Kidney (tissue), 14 donors: ENCODE data around the gene NXN. TPM values are rescaled to one million over a fixed set of nuclear protein-coding genes. Genes with fewer than 3 reads are reported as not detected.
"Not testable (repeated sequence)": the region's sequence is repeated elsewhere in the genome, so short reads cannot be mapped to it uniquely, and the experiment has no call there.

ENCODE experiments used
- DNase-seq, 5 donors: peaks; one replicate each; pipeline ENCODE4 v3.0.0-alpha.2; 2013 to 2020
- FAIRE-seq: peaks from 2 replicates; lab custom pipeline; 2012; peaks lifted over from hg19 to GRCh38; lab: Jason Lieb, UNC
- H3K27ac ChIP-seq, 2 donors: one replicate each; pipeline ENCODE4 v1.7.0; 2013; ENCODE audit warnings: low read depth in 2 of 2, low read length in 2 of 2, inconsistent platforms in 1 of 2
- H3K27me3 ChIP-seq: one replicate; pipeline ENCODE4 v1.7.1; 2013; ENCODE audit warnings: low read length, inconsistent platforms; ENCODE audit not compliant: control insufficient read depth, insufficient read depth
- H3K36me3 ChIP-seq, 3 donors: one replicate each; pipeline versions ENCODE4 v1.7.0 to v1.7.1; 2013; ENCODE audit warnings: low read length in 3 of 3, control low read depth in 1 of 3, inconsistent platforms in 1 of 3; ENCODE audit not compliant: insufficient read depth in 3 of 3, control insufficient read depth in 2 of 3
- H3K4me1 ChIP-seq, 3 donors: one replicate each; pipeline versions ENCODE4 v1.7.0 to v1.7.1; 2013; ENCODE audit warnings: low read length in 3 of 3, inconsistent platforms in 1 of 3, low read depth in 1 of 3; ENCODE audit not compliant: control insufficient read depth in 2 of 3, insufficient read depth in 2 of 3
- H3K4me3 ChIP-seq, 3 donors: one replicate each; pipeline versions ENCODE4 v1.7.0 to v1.8.1; 2013; ENCODE audit warnings: low read length in 3 of 3, control low read depth in 1 of 3, inconsistent platforms in 1 of 3
- H3K9ac ChIP-seq, 3 donors: one replicate each; pipeline versions ENCODE4 v1.7.0 to v1.7.1; 2013; ENCODE audit warnings: low read length in 3 of 3, control low read depth in 1 of 3, inconsistent platforms in 1 of 3
- H3K9me3 ChIP-seq, 3 donors: one replicate each; pipeline versions ENCODE4 v1.7.0 to v1.7.1; 2013; ENCODE audit warnings: low read length in 3 of 3, control low read depth in 1 of 3, inconsistent platforms in 1 of 3; ENCODE audit not compliant: control insufficient read depth in 2 of 3, insufficient read depth in 1 of 3
- intact Hi-C: fragments of 100-400 bp; cut with DNase I; formaldehyde crosslinking; loops from one replicate; pipeline ENCODE4 v1.11.1; 2022
- polyA plus RNA-seq: library from polyadenylated mRNA; stranded (reverse); fragments of 350-450 nt; fragmentation: Illumina TruSeq; extraction: RNeasy Lipid Tissue Mini Kit (QIAGEN cat#74804); gene quantifications from one replicate; pipeline ENCODE4 v1.2.3, GENCODE V29; 2014; ENCODE audit warnings: low read depth, low replicate concordance; ENCODE audit not compliant: insufficient read depth
- total RNA-seq: library from RNA; stranded (reverse); fragmentation: NEBNext Ultra II Directional; extraction: Animal tissue kit (Norgen Biotek cat#: 25700); gene quantifications from one replicate; pipeline ENCODE4 v1.2.1, GENCODE V29; 2021
- TF ChIP-seq, protein P1 (sequence below): IDR thresholded peaks from 3 replicates; pipeline ENCODE4 v1.5.1; 2012; ENCODE audit warnings: mild to moderate bottlenecking, moderate library complexity, borderline replicate concordance; ENCODE audit not compliant: insufficient read depth; ENCODE audit errors: extremely low read depth
- donor health status: control.
- donor health status: control.
- donor health status: control.
- donor health status: control.
- donor health status: control.
- donor health status: DM: yes; HTN: yes; CAD: no.
- donor health status: Normal renal cell carcinoma (clear cell type).

Gene NXN
- total and polyA plus RNA-seq, 2 donors from 2014 or later, result 10.2 to 26.8 TPM

DNA sequence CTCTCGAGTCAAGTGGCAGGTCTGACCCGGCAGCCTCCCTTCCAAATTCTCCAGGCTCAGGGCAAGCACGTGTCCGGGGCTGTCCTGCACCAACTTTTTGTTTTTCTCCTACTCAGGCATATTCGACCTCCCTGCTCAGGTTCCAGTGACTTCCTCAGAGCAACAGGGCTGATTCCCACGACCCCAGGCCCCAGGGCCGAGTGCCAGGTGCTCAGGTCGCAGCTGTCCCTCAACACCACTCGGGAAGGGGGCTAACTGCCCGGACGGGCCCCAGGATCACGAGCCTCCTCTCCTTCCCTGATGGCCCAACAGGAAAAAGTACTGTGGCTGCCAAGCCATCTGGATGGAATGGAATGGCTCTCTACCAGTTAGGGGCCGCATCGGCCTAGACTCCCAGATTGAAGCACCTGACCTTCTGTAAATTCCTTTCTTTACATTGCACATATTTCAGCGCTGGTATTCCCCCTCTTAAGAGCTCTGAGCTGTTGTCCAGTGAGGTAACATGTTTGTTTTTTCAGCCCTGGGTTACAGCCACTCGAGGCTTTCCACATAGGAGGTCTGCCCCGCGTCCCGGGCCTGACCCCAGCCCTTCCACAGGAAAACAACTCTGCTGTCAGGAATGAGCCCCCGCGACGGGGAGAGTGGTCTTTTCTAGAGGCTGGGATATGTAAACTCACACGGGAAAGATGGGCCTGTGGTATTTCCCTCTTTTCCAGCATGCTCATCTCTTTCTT lies 25.0 kb downstream of the NXN start:
- DNase-seq, result peak in 4 of 5 donors; percentile 62 to 83 (median 68)
- no peak for FAIRE-seq
- peaks cover 0 to 3% (median 0%) of the 10 kb centered on the region in 3 donors for H3K4me1 ChIP-seq
- intact Hi-C loops, result no loop called here
- no peak overlapping the region for H3K9ac ChIP-seq
- no peaks in the 10 kb centered on the region for H3K36me3 ChIP-seq
- H3K27ac ChIP-seq, result no peak overlapping the region
- H3K27me3 ChIP-seq, result no peaks in the 10 kb centered on the region
- TF ChIP-seq, protein P1, sequence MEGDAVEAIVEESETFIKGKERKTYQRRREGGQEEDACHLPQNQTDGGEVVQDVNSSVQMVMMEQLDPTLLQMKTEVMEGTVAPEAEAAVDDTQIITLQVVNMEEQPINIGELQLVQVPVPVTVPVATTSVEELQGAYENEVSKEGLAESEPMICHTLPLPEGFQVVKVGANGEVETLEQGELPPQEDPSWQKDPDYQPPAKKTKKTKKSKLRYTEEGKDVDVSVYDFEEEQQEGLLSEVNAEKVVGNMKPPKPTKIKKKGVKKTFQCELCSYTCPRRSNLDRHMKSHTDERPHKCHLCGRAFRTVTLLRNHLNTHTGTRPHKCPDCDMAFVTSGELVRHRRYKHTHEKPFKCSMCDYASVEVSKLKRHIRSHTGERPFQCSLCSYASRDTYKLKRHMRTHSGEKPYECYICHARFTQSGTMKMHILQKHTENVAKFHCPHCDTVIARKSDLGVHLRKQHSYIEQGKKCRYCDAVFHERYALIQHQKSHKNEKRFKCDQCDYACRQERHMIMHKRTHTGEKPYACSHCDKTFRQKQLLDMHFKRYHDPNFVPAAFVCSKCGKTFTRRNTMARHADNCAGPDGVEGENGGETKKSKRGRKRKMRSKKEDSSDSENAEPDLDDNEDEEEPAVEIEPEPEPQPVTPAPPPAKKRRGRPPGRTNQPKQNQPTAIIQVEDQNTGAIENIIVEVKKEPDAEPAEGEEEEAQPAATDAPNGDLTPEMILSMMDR, result no peak
- H3K4me3 ChIP-seq, result no peak overlapping the region
- no peaks in the 10 kb centered on the region for H3K9me3 ChIP-seq

DNA sequence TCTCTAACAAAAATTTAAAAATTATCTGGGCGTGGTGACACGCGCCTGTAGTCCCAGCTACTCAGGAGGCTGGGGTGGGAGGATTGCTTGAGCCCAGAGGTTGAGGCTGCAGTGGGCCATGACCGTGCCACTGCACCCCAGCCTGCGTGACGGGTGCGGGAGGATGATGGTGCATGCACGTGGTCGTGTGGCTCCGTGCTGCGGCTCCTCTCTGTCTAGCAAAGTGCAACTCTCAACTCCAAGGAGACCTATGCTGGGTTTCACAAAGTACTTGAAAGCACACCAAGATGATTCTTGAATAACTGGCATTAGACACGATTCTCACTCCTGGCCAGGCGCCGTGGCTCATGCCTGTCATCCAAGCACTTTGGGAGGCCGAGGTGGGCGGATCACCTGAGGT lies 25.8 kb downstream of the NXN start:
- Histone ChIP-seq H3K27me3 (no peaks in the 10 kb centered on the region), H3K9me3 (no peaks in the 10 kb centered on the region), H3K27ac (no peak overlapping the region), H3K4me3 (no peak overlapping the region), H3K4me1 (peaks cover 0 to 3% (median 0%) of the 10 kb centered on the region in 3 donors), H3K36me3 (no peaks in the 10 kb centered on the region), H3K9ac (no peak overlapping the region)
- DNase-seq (peak in 1 of 5 donors; percentile 49), FAIRE-seq (no peak)
- TF ChIP-seq, protein P1, result no peak
- intact Hi-C loops, result no loop called here

DNA sequence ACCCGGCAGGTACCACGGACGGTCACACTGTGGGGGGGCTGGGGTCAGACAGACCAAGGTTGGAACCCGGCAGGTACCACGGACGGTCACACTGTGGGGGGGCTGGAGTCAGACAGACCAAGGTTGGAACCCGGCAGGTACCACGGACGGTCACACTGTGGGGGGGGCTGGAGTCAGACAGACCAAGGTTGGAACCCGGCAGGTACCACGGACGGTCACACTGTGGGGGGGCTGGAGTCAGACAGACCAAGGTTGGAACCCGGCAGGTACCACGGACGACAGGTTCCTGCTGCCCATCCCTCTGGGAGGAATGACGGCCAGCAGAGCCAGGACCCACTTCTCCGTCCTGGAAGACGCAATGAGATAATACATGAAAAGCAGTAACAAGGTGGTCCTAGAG lies 27.0 kb downstream of the NXN start:
- H3K9me3 ChIP-seq, H3K4me1 ChIP-seq, H3K27me3 ChIP-seq, intact Hi-C loops, FAIRE-seq, H3K36me3 ChIP-seq, H3K4me3 ChIP-seq, H3K9ac ChIP-seq, H3K27ac ChIP-seq: not testable (repeated sequence)
- peak in 1 of 5 donors; percentile 57 for DNase-seq

DNA sequence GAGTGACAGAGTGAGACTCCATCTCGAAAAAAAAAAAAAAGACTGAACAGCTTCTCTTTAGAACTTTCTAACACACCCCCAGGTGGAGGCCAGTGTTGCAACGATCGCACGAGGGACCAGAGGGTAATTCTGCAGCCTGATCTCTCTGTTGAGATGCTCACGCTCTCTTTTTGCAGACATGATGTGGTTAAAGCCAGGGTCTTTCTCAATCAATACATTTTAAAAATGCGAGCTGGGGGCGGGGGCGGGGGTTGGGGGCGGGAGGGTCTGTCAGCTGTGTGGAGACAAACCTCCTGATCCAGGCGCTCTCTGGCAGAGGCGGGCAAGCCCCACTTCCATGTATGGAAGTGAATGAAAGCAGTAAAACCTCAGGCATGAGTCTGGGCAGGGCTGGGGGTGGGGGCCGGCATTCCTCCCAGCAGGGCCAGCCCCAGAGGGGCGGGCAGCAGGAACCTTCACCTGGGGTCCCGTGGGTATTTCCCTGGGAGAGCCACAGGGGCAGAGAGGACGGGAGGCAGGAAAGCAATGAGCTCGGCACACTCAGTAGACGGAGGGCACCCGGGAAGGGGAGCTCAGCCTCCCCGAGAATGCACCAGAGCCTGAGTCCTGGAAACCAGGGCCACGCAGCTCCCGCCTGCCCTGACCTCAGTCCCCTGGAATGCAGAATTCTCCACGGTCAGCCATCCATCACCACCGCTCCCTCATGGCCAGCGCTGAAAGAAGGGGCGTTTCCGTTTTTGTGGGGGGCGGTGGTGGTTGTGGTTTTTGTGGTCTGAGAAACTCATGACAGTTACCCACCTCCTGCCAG lies 28.0 kb downstream of the NXN start:
- peak; percentile 88 to 94 (median 90) for DNase-seq
- H3K9ac ChIP-seq, result no peak overlapping the region
- H3K36me3 ChIP-seq, result no peaks in the 10 kb centered on the region
- TF ChIP-seq, protein P1, result no peak
- H3K27ac ChIP-seq, result peak overlapping the region in 1 of 2 donors; percentile 22
- no peaks in the 10 kb centered on the region for H3K9me3 ChIP-seq
- FAIRE-seq, result no peak
- intact Hi-C loops, result no loop called here
- H3K4me1 ChIP-seq, result peaks cover 0 to 3% (median 0%) of the 10 kb centered on the region in 3 donors
- no peaks in the 10 kb centered on the region for H3K27me3 ChIP-seq
- H3K4me3 ChIP-seq, result no peak overlapping the region
